Naive thymus-derived CD8-positive, alpha-beta T cell (primary cell): ENCODE results near the gene KRTAP3-3. TPM values are rescaled to one million over a fixed set of nuclear protein-coding genes. Genes with fewer than 3 reads are reported as not detected.
A peak's percentile ranks its signal among the peaks of the same experiment; 100 is the strongest.
"Not testable (repeated sequence)": the region's sequence is repeated elsewhere in the genome, so short reads cannot be mapped to it uniquely, and the experiment has no call there.

Experiments
- ATAC-seq, 2 donors: fragments of 150-1000 bp; cut with Tn5 transposase in 1 of 2; sonication (Bioruptor Pico), chemical (Tn5 transposase) in 1 of 2; 1 replicate in 1 of 2; 2 replicates in 1 of 2; pipeline ENCODE4 v1.10.0; 2021; ENCODE audit warnings: mild to moderate bottlenecking in 2 of 2, moderate library complexity in 2 of 2
- POLR2A ChIA-PET: fragments of 350-600 bp; sonication (Branson Sonifier 250); formaldehyde crosslinking; loops from one replicate; lab custom pipeline; 2021; ENCODE audit warnings: antibody characterized with exemption; lab: Charles Lee
- DNase-seq, 10 donors: peaks; one replicate each; pipeline versions ENCODE4 v3.0.0 to v3.0.0-alpha.2; 2020 to 2022
- H3K27ac Mint-ChIP-seq, 10 donors: one replicate each; pipeline ENCODE4 v1.8.0; 2020 to 2022; ENCODE audit warnings: mild to moderate bottlenecking in 10 of 10, mixed read lengths in 10 of 10, moderate library complexity in 4 of 10, inconsistent platforms in 1 of 10
- H3K27me3 Mint-ChIP-seq, 5 donors: one replicate each; pipeline ENCODE4 v1.8.0; 2021 to 2022; ENCODE audit warnings: mixed read lengths in 5 of 5
- H3K36me3 Mint-ChIP-seq, 3 donors: one replicate each; pipeline ENCODE4 v1.8.0; 2020 to 2022; ENCODE audit warnings: mixed read lengths in 3 of 3, mild to moderate bottlenecking in 2 of 3, inconsistent platforms in 1 of 3
- H3K4me1 Mint-ChIP-seq, 4 donors: one replicate each; pipeline ENCODE4 v1.8.0; 2021 to 2022; ENCODE audit warnings: mixed read lengths in 4 of 4
- H3K4me3 Mint-ChIP-seq, 10 donors: one replicate each; pipeline ENCODE4 v1.8.0; 2020 to 2022; ENCODE audit warnings: mild to moderate bottlenecking in 10 of 10, mixed read lengths in 10 of 10, moderate library complexity in 6 of 10, inconsistent platforms in 1 of 10
- H3K9me3 Mint-ChIP-seq, 9 donors: one replicate each; pipeline ENCODE4 v1.8.0; 2020 to 2022; ENCODE audit warnings: mixed read lengths in 9 of 9, mild to moderate bottlenecking in 3 of 9, inconsistent platforms in 1 of 9, moderate library complexity in 1 of 9
- polyA plus RNA-seq, 3 donors: library from polyadenylated mRNA; unstranded; fragments of 300-500 nt; fragmentation: Illumina TruSeq; gene quantifications; one replicate each; pipeline ENCODE4 v1.2.3, GENCODE V29; 2021
- total RNA-seq, 8 experiments: library from RNA in 2 of 8; stranded (reverse) in 2 of 8; gene quantifications; one replicate each; pipeline ENCODE4 v1.2.3 and lab custom pipeline; 2021 to 2026

The KRTAP3-3 gene
- total and polyA plus RNA-seq, 5 experiments from 2014 or later: not detected

GRCh38 chr17:40999563-40999962, 5.6 kb upstream of the KRTAP3-3 start, which contains the start of gene KRTAP3-2:
TSS of gene KRTAP3-2 (minus strand) at chr17:40999906. CDS start at chr17:40999853, 53 bp downstream.
- H3K4me1 Mint-ChIP-seq, POLR2A ChIA-PET: not testable (repeated sequence)

GRCh38 chr17:40997361-40997760, 3.4 kb upstream of the KRTAP3-3 start:
- H3K36me3 Mint-ChIP-seq: peaks cover 0 to 4% (median 2%) of the 10 kb centered on the region in 3 donors
- no peak overlapping the region for H3K27ac Mint-ChIP-seq
- H3K9me3 Mint-ChIP-seq: no peaks in the 10 kb centered on the region
- POLR2A ChIA-PET: no interaction called here
- H3K4me1 Mint-ChIP-seq: peaks cover 0 to 2% (median 0%) of the 10 kb centered on the region in 4 donors
- H3K4me3 Mint-ChIP-seq: no peak overlapping the region
- H3K27me3 Mint-ChIP-seq: peaks cover 30 to 57% (median 50%) of the 10 kb centered on the region in 5 donors
- ATAC-seq: no peak
- DNase-seq: no peak

More at GRCh38 chr17:40999563-40999962, 5.6 kb upstream of the KRTAP3-3 start, which contains the start of gene KRTAP3-2:
- not testable (repeated sequence) for DNase-seq, H3K36me3 Mint-ChIP-seq, ATAC-seq, H3K9me3 Mint-ChIP-seq, H3K4me3 Mint-ChIP-seq
- peaks cover 25 to 45% (median 35%) of the 10 kb centered on the region in 5 donors for H3K27me3 Mint-ChIP-seq
- peak within 1 kb of the TSS in 1 of 10 donors; percentile 68 for H3K27ac Mint-ChIP-seq

GRCh38 chr17:40996829-40997228, 2.9 kb upstream of the KRTAP3-3 start:
- H3K27ac Mint-ChIP-seq: no peak overlapping the region
- no peak for DNase-seq
- H3K4me3 Mint-ChIP-seq: no peak overlapping the region
- no peak for ATAC-seq
- peaks cover 0 to 2% (median 0%) of the 10 kb centered on the region in 4 donors for H3K4me1 Mint-ChIP-seq
- H3K27me3 Mint-ChIP-seq: peaks cover 32 to 62% (median 51%) of the 10 kb centered on the region in 5 donors
- H3K9me3 Mint-ChIP-seq: no peaks in the 10 kb centered on the region
- POLR2A ChIA-PET: no interaction called here
- H3K36me3 Mint-ChIP-seq: peaks cover 0 to 7% (median 4%) of the 10 kb centered on the region in 3 donors

- Mint-ChIP-seq H3K4me3 (no peak overlapping the region), H3K4me1 (peaks cover 0 to 2% (median 0%) of the 10 kb centered on the region in 4 donors), H3K9me3 (no peaks in the 10 kb centered on the region), H3K27me3 (peaks cover 30 to 62% (median 48%) of the 10 kb centered on the region in 5 donors), H3K27ac (no peak overlapping the region), H3K36me3 (peaks cover 0 to 7% (median 4%) of the 10 kb centered on the region in 3 donors)
- no peak for ATAC-seq
- POLR2A ChIA-PET: no interaction called here
- no peak for DNase-seq
These were observed 1.2 kb upstream of the KRTAP3-3 start for GRCh38 chr17:40995116-40995515.

GRCh38 chr17:40993084-40993483, 880 bp downstream of the KRTAP3-3 start:
- Mint-ChIP-seq H3K27ac (no peak overlapping the region), H3K36me3 (peaks cover 0 to 7% (median 4%) of the 10 kb centered on the region in 3 donors), H3K9me3 (no peaks in the 10 kb centered on the region), H3K4me1 (peaks cover 0 to 2% (median 0%) of the 10 kb centered on the region in 4 donors), H3K4me3 (no peak overlapping the region), H3K27me3 (peaks cover 27 to 48% (median 41%) of the 10 kb centered on the region in 5 donors)
- ATAC-seq (no peak), DNase-seq (no peak)
- POLR2A ChIA-PET: no interaction called here

GRCh38 chr17:40992666-40993065, 1.3 kb downstream of the KRTAP3-3 start:
- DNase-seq: no peak
- no peak for ATAC-seq
- POLR2A ChIA-PET: no interaction called here
- Mint-ChIP-seq H3K9me3 (no peaks in the 10 kb centered on the region), H3K27ac (no peak overlapping the region), H3K27me3 (peaks cover 23 to 47% (median 38%) of the 10 kb centered on the region in 5 donors), H3K4me1 (peaks cover 0 to 2% (median 0%) of the 10 kb centered on the region in 4 donors), H3K4me3 (no peak overlapping the region), H3K36me3 (peaks cover 0 to 7% (median 4%) of the 10 kb centered on the region in 3 donors)

GRCh38 chr17:40986920-40987319, 7.0 kb downstream of the KRTAP3-3 start:
- Mint-ChIP-seq H3K27me3 (peaks cover 3 to 26% (median 11%) of the 10 kb centered on the region in 5 donors), H3K9me3 (no peaks in the 10 kb centered on the region), H3K4me3 (no peak overlapping the region), H3K27ac (no peak overlapping the region), H3K4me1 (peaks cover 0 to 2% (median 0%) of the 10 kb centered on the region in 4 donors), H3K36me3 (no peaks in the 10 kb centered on the region)
- POLR2A ChIA-PET: no interaction called here
- DNase-seq: no peak
- ATAC-seq: no peak

- no peaks in the 10 kb centered on the region for H3K36me3 Mint-ChIP-seq
- no peak within 1 kb of the TSS for H3K4me3 Mint-ChIP-seq
- H3K9me3 Mint-ChIP-seq: no peaks in the 10 kb centered on the region
- peaks cover 6 to 23% (median 10%) of the 10 kb centered on the region in 5 donors for H3K27me3 Mint-ChIP-seq
- POLR2A ChIA-PET: interaction anchor here (0.5 kb wide), 1 partner anchor 575 kb away, joined by 3 read pairs; no protein-coding TSS in a partner anchor
- H3K27ac Mint-ChIP-seq: no peak within 1 kb of the TSS
- ATAC-seq (no peak), DNase-seq (no peak)
- H3K4me1 Mint-ChIP-seq: peaks cover 0 to 2% (median under 1%) of the 10 kb centered on the region in 4 donors
These were observed 9.7 kb downstream of the KRTAP3-3 start, which contains the start of gene KRT40 for GRCh38 chr17:40984226-40984625. TSS of gene KRT40 (minus strand) at chr17:40984326. CDS start at chr17:40984273, 53 bp downstream.

- DNase-seq (no peak), ATAC-seq (no peak)
- no peak overlapping the region for H3K27ac Mint-ChIP-seq
- H3K4me3 Mint-ChIP-seq: no peak overlapping the region
- H3K4me1 Mint-ChIP-seq: peaks cover 0 to 2% (median 0%) of the 10 kb centered on the region in 4 donors
- no peaks in the 10 kb centered on the region for H3K9me3 Mint-ChIP-seq
- POLR2A ChIA-PET: no interaction called here
- no peaks in the 10 kb centered on the region for H3K36me3 Mint-ChIP-seq
- H3K27me3 Mint-ChIP-seq: peaks cover 6 to 20% (median 10%) of the 10 kb centered on the region in 5 donors
These were observed 12.8 kb downstream of the KRTAP3-3 start for GRCh38 chr17:40981115-40981514.

GRCh38 chr17:40980596-40980995, 13.4 kb downstream of the KRTAP3-3 start:
- peaks cover 0 to 2% (median 0%) of the 10 kb centered on the region in 4 donors for H3K4me1 Mint-ChIP-seq
- H3K9me3 Mint-ChIP-seq: no peaks in the 10 kb centered on the region
- DNase-seq: no peak
- H3K36me3 Mint-ChIP-seq: no peaks in the 10 kb centered on the region
- no peak for ATAC-seq
- H3K4me3 Mint-ChIP-seq: no peak overlapping the region
- no peak overlapping the region for H3K27ac Mint-ChIP-seq
- POLR2A ChIA-PET: no interaction called here
- H3K27me3 Mint-ChIP-seq: peaks cover 6 to 21% (median 15%) of the 10 kb centered on the region in 5 donors

- Mint-ChIP-seq H3K4me3 (no peak overlapping the region), H3K9me3 (no peaks in the 10 kb centered on the region), H3K27me3 (peaks cover 5 to 25% (median 19%) of the 10 kb centered on the region in 5 donors), H3K36me3 (no peaks in the 10 kb centered on the region), H3K4me1 (peaks cover 0 to 2% (median 0%) of the 10 kb centered on the region in 4 donors), H3K27ac (no peak overlapping the region)
- DNase-seq (no peak), ATAC-seq (no peak)
- POLR2A ChIA-PET: no interaction called here
These were observed 13.8 kb downstream of the KRTAP3-3 start for GRCh38 chr17:40980117-40980516.

- Mint-ChIP-seq H3K4me1 (peaks cover 0 to 2% (median 0%) of the 10 kb centered on the region in 4 donors), H3K27ac (no peak overlapping the region), H3K36me3 (no peaks in the 10 kb centered on the region), H3K27me3 (peaks cover 5 to 24% (median 14%) of the 10 kb centered on the region in 5 donors), H3K9me3 (no peaks in the 10 kb centered on the region), H3K4me3 (no peak overlapping the region)
- ATAC-seq (no peak), DNase-seq (no peak)
- POLR2A ChIA-PET: no interaction called here
These were observed 15.3 kb downstream of the KRTAP3-3 start for GRCh38 chr17:40978575-40979151.

GRCh38 chr17:40975516-40975915, 18.4 kb downstream of the KRTAP3-3 start:
- DNase-seq (no peak), ATAC-seq (no peak)
- no peak overlapping the region for H3K27ac Mint-ChIP-seq
- no peak overlapping the region for H3K4me3 Mint-ChIP-seq
- peaks cover 6 to 22% (median 13%) of the 10 kb centered on the region in 5 donors for H3K27me3 Mint-ChIP-seq
- peaks cover 0 to 2% (median 0%) of the 10 kb centered on the region in 4 donors for H3K4me1 Mint-ChIP-seq
- no peaks in the 10 kb centered on the region for H3K36me3 Mint-ChIP-seq
- POLR2A ChIA-PET: interaction anchor here (0.7 kb wide), 1 partner anchor 233 kb away, joined by 3 read pairs; no protein-coding TSS in a partner anchor
- H3K9me3 Mint-ChIP-seq: no peaks in the 10 kb centered on the region
